Calu3 (cell line): Measurements from ENCODE around the gene OVAAL. TPM values are rescaled to one million over a fixed set of nuclear protein-coding genes. Genes with fewer than 3 reads are reported as not detected.

ENCODE experiments used
- BruUV-seq: library from RNA; stranded (reverse); fragments of 400-500 nt; replicated peaks from 2 replicates; lab custom pipeline; 2021; lab: Mats Ljungman, UMichigan
- CTCF ChIA-PET: fragments of 300-600 bp; sonication (Branson Sonifier 250); formaldehyde crosslinking; loops from one replicate; lab custom pipeline; 2022; ENCODE audit warnings: antibody characterized with exemption; lab: Charles Lee
- DNase-seq: peaks from one replicate; pipeline ENCODE4 v3.0.0; 2022
- H3K27ac Mint-ChIP-seq: one replicate; pipeline ENCODE4 v1.8.0; 2022; ENCODE audit warnings: mixed read lengths; ENCODE audit not compliant: unreplicated experiment
- H3K27me3 Mint-ChIP-seq: one replicate; pipeline ENCODE4 v1.8.0; 2022; ENCODE audit warnings: mixed read lengths; ENCODE audit not compliant: unreplicated experiment
- H3K36me3 Mint-ChIP-seq: one replicate; pipeline ENCODE4 v1.8.0; 2022; ENCODE audit warnings: mild to moderate bottlenecking, moderate library complexity, mixed read lengths; ENCODE audit not compliant: insufficient read depth, unreplicated experiment
- H3K4me1 Mint-ChIP-seq: one replicate; pipeline ENCODE4 v1.8.0; 2022; ENCODE audit warnings: mild to moderate bottlenecking, low read depth, mixed read lengths; ENCODE audit not compliant: unreplicated experiment
- H3K4me3 Mint-ChIP-seq: one replicate; pipeline ENCODE4 v1.8.0; 2022; ENCODE audit warnings: mild to moderate bottlenecking, low read depth, moderate library complexity, mixed read lengths; ENCODE audit not compliant: unreplicated experiment
- H3K9me3 Mint-ChIP-seq: one replicate; pipeline ENCODE4 v1.8.0; 2022; ENCODE audit warnings: low read depth, mixed read lengths; ENCODE audit not compliant: unreplicated experiment
- intact Hi-C: fragments of 100-400 bp; cut with micrococcal nuclease; formaldehyde crosslinking; loops from one replicate; pipeline ENCODE4 v1.10.0; 2022; ENCODE audit not compliant: unreplicated experiment
- total RNA-seq: library from RNA; stranded (reverse); gene quantifications from 2 replicates; pipeline ENCODE4 v1.2.3, GENCODE V29; 2022
- TF ChIP-seq, protein P1 (sequence below): fragments of 200-600 bp; IDR thresholded peaks from one replicate; pipeline ENCODE4 v1.8.0; 2022; ENCODE audit warnings: antibody characterized with exemption; ENCODE audit not compliant: unreplicated experiment

Gene OVAAL
- total RNA-seq, 1 experiment from 2014 or later: not detected

- intact Hi-C loops: no loop called here
- no peak overlapping the region for H3K4me3 Mint-ChIP-seq
- no TSS peak for BruUV-seq
Observed at GRCh38 chr1:180601512-180601911, 42.7 kb downstream of the OVAAL start.

GRCh38 chr1:180603223-180603849 lies 44.6 kb downstream of the OVAAL start:
- TF ChIP-seq, protein P1, sequence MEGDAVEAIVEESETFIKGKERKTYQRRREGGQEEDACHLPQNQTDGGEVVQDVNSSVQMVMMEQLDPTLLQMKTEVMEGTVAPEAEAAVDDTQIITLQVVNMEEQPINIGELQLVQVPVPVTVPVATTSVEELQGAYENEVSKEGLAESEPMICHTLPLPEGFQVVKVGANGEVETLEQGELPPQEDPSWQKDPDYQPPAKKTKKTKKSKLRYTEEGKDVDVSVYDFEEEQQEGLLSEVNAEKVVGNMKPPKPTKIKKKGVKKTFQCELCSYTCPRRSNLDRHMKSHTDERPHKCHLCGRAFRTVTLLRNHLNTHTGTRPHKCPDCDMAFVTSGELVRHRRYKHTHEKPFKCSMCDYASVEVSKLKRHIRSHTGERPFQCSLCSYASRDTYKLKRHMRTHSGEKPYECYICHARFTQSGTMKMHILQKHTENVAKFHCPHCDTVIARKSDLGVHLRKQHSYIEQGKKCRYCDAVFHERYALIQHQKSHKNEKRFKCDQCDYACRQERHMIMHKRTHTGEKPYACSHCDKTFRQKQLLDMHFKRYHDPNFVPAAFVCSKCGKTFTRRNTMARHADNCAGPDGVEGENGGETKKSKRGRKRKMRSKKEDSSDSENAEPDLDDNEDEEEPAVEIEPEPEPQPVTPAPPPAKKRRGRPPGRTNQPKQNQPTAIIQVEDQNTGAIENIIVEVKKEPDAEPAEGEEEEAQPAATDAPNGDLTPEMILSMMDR: no peak
- CTCF ChIA-PET: interaction anchor here (0.6 kb wide), 2 partner anchors 269 to 585 kb away, joined by 3 read pairs; no protein-coding TSS in a partner anchor
- no peaks in the 10 kb centered on the region for H3K9me3 Mint-ChIP-seq
- no peaks in the 10 kb centered on the region for H3K36me3 Mint-ChIP-seq
- no peak overlapping the region for H3K27ac Mint-ChIP-seq
- BruUV-seq: no TSS peak
- H3K4me3 Mint-ChIP-seq: no peak overlapping the region
- H3K4me1 Mint-ChIP-seq: peaks cover 24% of the 10 kb centered on the region
- DNase-seq: no peak
- no peaks in the 10 kb centered on the region for H3K27me3 Mint-ChIP-seq
- intact Hi-C loops: no loop called here

More at GRCh38 chr1:180601512-180601911, 42.7 kb downstream of the OVAAL start:
- Mint-ChIP-seq H3K27ac (no peak overlapping the region), H3K9me3 (no peaks in the 10 kb centered on the region), H3K4me1 (peaks cover 34% of the 10 kb centered on the region), H3K27me3 (no peaks in the 10 kb centered on the region), H3K36me3 (no peaks in the 10 kb centered on the region)
- CTCF ChIA-PET: no interaction called here
- TF ChIP-seq, protein P1: no peak
- no peak for DNase-seq

DNA sequence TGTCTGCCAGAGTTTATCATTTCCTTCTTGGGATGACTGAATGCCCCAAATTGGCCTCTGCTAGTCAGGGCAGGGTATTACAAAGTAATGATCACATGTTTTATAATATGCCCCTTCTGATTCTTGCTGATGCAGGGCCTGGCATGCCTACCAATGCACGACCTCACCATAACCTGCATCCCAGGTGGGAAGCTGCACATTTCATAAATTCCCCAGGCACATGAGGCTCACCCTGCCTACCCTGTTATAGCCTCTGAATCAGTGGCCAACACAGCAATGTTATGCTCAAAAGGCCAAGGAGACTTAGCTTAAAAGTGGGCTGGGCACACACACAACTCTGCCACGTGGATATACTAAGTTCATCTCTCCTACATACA lies 45.1 kb downstream of the OVAAL start:
- CTCF ChIA-PET: interaction anchor here (0.6 kb wide), 2 partner anchors 269 to 585 kb away, joined by 3 read pairs; no protein-coding TSS in a partner anchor
- intact Hi-C loops: no loop called here
- no TSS peak for BruUV-seq
- H3K4me1 Mint-ChIP-seq: peaks cover 19% of the 10 kb centered on the region
- H3K27ac Mint-ChIP-seq: no peak overlapping the region
- H3K36me3 Mint-ChIP-seq: no peaks in the 10 kb centered on the region
- TF ChIP-seq, protein P1: no peak
- no peak for DNase-seq
- no peaks in the 10 kb centered on the region for H3K9me3 Mint-ChIP-seq
- H3K27me3 Mint-ChIP-seq: no peaks in the 10 kb centered on the region
- H3K4me3 Mint-ChIP-seq: no peak overlapping the region

DNA sequence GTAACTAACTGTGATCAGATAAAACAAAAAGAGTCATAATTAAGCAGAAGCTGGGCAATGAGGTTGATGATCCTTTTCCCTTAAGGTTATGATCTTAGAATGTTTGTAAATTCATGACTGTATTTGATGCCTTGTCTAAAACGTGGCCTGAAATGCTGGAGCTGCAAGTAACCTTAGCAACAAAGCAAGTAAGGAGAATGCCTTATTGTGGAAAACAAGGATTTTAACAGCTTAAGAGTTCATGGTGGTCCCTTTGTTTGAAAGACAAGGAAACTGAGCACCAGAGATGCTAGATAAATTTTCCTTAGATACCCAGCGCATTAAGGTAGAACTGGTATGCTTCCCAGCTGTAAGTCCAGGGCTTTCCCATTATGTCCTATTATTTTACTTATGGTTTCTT lies 47.4 kb downstream of the OVAAL start:
- TF ChIP-seq, protein P1: no peak
- intact Hi-C loops: no loop called here
- no peaks in the 10 kb centered on the region for H3K9me3 Mint-ChIP-seq
- no peaks in the 10 kb centered on the region for H3K36me3 Mint-ChIP-seq
- no peaks in the 10 kb centered on the region for H3K27me3 Mint-ChIP-seq
- BruUV-seq: no TSS peak
- no peak overlapping the region for H3K27ac Mint-ChIP-seq
- H3K4me3 Mint-ChIP-seq: no peak overlapping the region
- peaks cover 19% of the 10 kb centered on the region for H3K4me1 Mint-ChIP-seq
- CTCF ChIA-PET: no interaction called here
- DNase-seq: no peak
